Activated CD8-positive, alpha-beta T cell treated with anti-CD3 and anti-CD28 coated beads for 36 hours (primary cell): ENCODE data around the gene TMEM178A. TPM values are rescaled to one million over a fixed set of nuclear protein-coding genes. Genes with fewer than 3 reads are reported as not detected.

Experiments
- ATAC-seq: fragments of 200-7000 bp; cut with Tn5 transposase; one replicate; pipeline ENCODE4 v1.10.0; 2021; ENCODE audit warnings: mild to moderate bottlenecking, moderate library complexity
- CTCF ChIA-PET: fragments of 350-600 bp; sonication (Branson Sonifier 250); formaldehyde crosslinking; loops from one replicate; lab custom pipeline; 2021; ENCODE audit warnings: antibody characterized with exemption; lab: Charles Lee
- POLR2A ChIA-PET: fragments of 350-600 bp; sonication (Branson Sonifier 250); formaldehyde crosslinking; loops from one replicate; lab custom pipeline; 2021; ENCODE audit warnings: antibody characterized with exemption; lab: Charles Lee
- DNase-seq: peaks from one replicate; pipeline ENCODE4 v3.0.0-alpha.2; 2020
- H3K27ac Mint-ChIP-seq: one replicate; pipeline ENCODE4 v1.8.0; 2021; ENCODE audit warnings: mild to moderate bottlenecking, mixed read lengths
- H3K27me3 Mint-ChIP-seq: one replicate; pipeline ENCODE4 v1.8.0; 2021; ENCODE audit warnings: mixed read lengths
- H3K36me3 Mint-ChIP-seq: one replicate; pipeline ENCODE4 v1.8.0; 2021; ENCODE audit warnings: low read depth, mixed read lengths
- H3K4me1 Mint-ChIP-seq: one replicate; pipeline ENCODE4 v1.8.0; 2021; ENCODE audit warnings: low read depth, mixed read lengths
- H3K4me3 Mint-ChIP-seq: one replicate; pipeline ENCODE4 v1.8.0; 2021; ENCODE audit warnings: mild to moderate bottlenecking, moderate library complexity, mixed read lengths
- H3K9me3 Mint-ChIP-seq: one replicate; pipeline ENCODE4 v1.8.0; 2021; ENCODE audit warnings: mixed read lengths
- intact Hi-C: fragments of 100-400 bp; cut with micrococcal nuclease; formaldehyde crosslinking; loops from one replicate; pipeline ENCODE4 v1.10.0; 2022
- total RNA-seq, 2 experiments: library from RNA; stranded (reverse); gene quantifications; one replicate each; pipeline ENCODE4 v1.2.3, GENCODE V29; 2021
- TF ChIP-seq, protein P1 (sequence below): fragments of 200-600 bp; IDR thresholded peaks from one replicate; pipeline ENCODE4 v1.8.0; 2022; ENCODE audit warnings: antibody characterized with exemption, mild to moderate bottlenecking

Gene TMEM178A
- total RNA-seq, 2 experiments from 2014 or later: 0.23 to 0.31 TPM

- POLR2A ChIA-PET: no interaction called here
- no peak overlapping the region for H3K4me3 Mint-ChIP-seq
These were observed 5.0 kb upstream of the TMEM178A start for GRCh38 chr2:39660612-39661236.

GRCh38 chr2:39661826-39662225, 3.9 kb upstream of the TMEM178A start:
- ChIA-PET CTCF (interaction anchor here (1.9 kb wide), 1 partner anchor 282 kb away, joined by 4 read pairs; no protein-coding TSS in a partner anchor), POLR2A (no interaction called here)
- no peaks in the 10 kb centered on the region for H3K9me3 Mint-ChIP-seq

More at GRCh38 chr2:39660612-39661236, 5.0 kb upstream of the TMEM178A start:
- H3K27ac Mint-ChIP-seq: no peak overlapping the region
- no peaks in the 10 kb centered on the region for H3K36me3 Mint-ChIP-seq
- ATAC-seq (no peak), DNase-seq (no peak)
- H3K27me3 Mint-ChIP-seq: peaks cover 27% of the 10 kb centered on the region
- intact Hi-C loops: no loop called here
- TF ChIP-seq, protein P1, sequence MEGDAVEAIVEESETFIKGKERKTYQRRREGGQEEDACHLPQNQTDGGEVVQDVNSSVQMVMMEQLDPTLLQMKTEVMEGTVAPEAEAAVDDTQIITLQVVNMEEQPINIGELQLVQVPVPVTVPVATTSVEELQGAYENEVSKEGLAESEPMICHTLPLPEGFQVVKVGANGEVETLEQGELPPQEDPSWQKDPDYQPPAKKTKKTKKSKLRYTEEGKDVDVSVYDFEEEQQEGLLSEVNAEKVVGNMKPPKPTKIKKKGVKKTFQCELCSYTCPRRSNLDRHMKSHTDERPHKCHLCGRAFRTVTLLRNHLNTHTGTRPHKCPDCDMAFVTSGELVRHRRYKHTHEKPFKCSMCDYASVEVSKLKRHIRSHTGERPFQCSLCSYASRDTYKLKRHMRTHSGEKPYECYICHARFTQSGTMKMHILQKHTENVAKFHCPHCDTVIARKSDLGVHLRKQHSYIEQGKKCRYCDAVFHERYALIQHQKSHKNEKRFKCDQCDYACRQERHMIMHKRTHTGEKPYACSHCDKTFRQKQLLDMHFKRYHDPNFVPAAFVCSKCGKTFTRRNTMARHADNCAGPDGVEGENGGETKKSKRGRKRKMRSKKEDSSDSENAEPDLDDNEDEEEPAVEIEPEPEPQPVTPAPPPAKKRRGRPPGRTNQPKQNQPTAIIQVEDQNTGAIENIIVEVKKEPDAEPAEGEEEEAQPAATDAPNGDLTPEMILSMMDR: no peak
- H3K9me3 Mint-ChIP-seq: no peaks in the 10 kb centered on the region
- CTCF ChIA-PET: no interaction called here
- no peaks in the 10 kb centered on the region for H3K4me1 Mint-ChIP-seq

DNA sequence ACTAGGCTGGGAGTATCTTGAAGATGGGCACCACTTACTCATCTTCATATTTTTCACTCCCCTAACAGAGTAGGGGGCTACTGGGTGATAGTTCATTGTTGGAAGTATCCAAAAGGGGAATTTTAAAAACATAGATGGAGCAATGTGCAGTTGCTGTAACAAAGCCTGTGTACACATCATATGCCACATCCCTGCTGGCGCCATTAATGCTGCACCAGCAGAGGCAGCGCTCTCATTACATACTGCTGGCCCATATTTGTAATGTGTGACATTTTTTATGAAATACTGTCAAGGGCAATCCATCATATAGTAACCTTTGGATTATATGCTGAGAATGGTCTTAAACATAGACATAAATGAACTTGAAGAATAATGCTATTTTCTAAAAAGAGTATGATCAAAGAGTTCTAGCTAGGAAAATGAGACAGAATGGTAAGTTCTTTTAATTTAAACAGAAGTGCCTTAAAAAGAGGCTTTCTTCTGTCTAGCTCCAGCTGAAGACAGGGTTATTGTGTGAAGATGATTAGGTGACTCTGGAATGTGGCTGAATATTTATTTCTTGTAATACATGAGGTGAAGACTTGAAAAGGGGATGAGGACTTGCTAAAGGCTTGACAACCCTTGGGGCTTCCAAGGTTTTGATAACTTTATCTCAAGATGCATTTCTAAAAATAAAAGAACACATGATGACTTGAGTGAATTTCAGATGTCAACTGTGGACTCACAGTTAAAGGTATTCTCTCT, 2.4 kb upstream of the TMEM178A start:
- ChIA-PET POLR2A (no interaction called here), CTCF (interaction anchor here (1.9 kb wide), 1 partner anchor 284 kb away, joined by 4 read pairs; no protein-coding TSS in a partner anchor)
- peaks cover 46% of the 10 kb centered on the region for H3K27me3 Mint-ChIP-seq
- TF ChIP-seq, protein P1: no peak
- peaks cover 6% of the 10 kb centered on the region for H3K4me1 Mint-ChIP-seq
- no peak for ATAC-seq
- no peak for DNase-seq
- intact Hi-C loops: no loop called here
- H3K4me3 Mint-ChIP-seq: no peak overlapping the region
- no peaks in the 10 kb centered on the region for H3K9me3 Mint-ChIP-seq
- no peak overlapping the region for H3K27ac Mint-ChIP-seq
- no peaks in the 10 kb centered on the region for H3K36me3 Mint-ChIP-seq

More at GRCh38 chr2:39661826-39662225, 3.9 kb upstream of the TMEM178A start:
- Mint-ChIP-seq H3K27me3 (peaks cover 30% of the 10 kb centered on the region), H3K27ac (no peak overlapping the region), H3K4me3 (no peak overlapping the region), H3K36me3 (no peaks in the 10 kb centered on the region), H3K4me1 (peaks cover 4% of the 10 kb centered on the region)
- DNase-seq: no peak
- no peak for ATAC-seq
- intact Hi-C loops: no loop called here
- TF ChIP-seq, protein P1: no peak

DNA sequence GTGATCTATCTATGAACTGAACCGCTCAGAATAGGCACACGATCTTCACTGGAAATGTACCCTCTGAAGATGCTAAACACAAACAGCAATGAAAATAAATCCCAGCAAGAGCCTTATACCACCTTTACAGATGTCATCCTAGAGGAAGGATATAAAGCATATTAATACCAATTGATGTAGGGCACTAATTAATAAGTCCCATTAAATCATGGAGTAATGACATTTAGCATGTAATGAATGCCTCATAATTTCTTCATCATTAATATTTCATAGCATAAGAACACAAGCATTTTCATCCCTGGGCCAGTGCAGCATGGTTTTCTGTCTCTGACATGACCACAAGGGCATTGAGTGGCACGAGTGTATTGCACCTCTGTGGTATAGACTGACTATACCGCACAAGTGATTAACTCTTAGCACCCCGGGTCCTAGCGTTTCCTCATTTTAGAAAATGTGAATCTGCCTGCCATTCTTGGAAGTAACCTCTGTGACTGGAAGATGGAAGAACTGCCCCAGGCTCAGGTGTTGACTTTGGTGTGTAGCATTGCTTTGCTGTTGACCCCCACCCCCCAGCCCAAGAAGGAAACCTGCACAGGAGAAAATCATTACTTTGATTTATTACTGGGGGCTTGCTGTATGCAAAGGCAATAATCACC, 1.4 kb upstream of the TMEM178A start:
- TF ChIP-seq, protein P1: no peak
- Mint-ChIP-seq H3K27me3 (peaks cover 53% of the 10 kb centered on the region), H3K4me3 (no peak overlapping the region), H3K4me1 (peaks cover 6% of the 10 kb centered on the region), H3K9me3 (no peaks in the 10 kb centered on the region), H3K36me3 (no peaks in the 10 kb centered on the region), H3K27ac (no peak overlapping the region)
- ATAC-seq (no peak), DNase-seq (no peak)
- intact Hi-C loops: no loop called here
- POLR2A ChIA-PET: no interaction called here
- CTCF ChIA-PET: no interaction called here
